Left lung (tissue), 10 donors: ENCODE results near the gene FIZ1. TPM values are rescaled to one million over a fixed set of nuclear protein-coding genes. Genes with fewer than 3 reads are reported as not detected.

ENCODE experiments used
- ATAC-seq: fragments of 200-7000 bp; cut with Tn5 transposase; one replicate; pipeline ENCODE4 v1.9.1; 2020; ENCODE audit warnings: moderate library complexity
- DNase-seq, 4 donors: peaks; one replicate each; pipeline ENCODE4 v3.0.0-alpha.2; 2013 to 2020
- H3K27ac ChIP-seq, 2 donors: fragments of 200-600 bp; sonication (generic) in 1 of 2; one replicate each; pipeline versions ENCODE4 v1.5.0 to v1.8.0; 2020 to 2021
- H3K27me3 ChIP-seq, 2 donors: fragments of 200-600 bp; sonication (generic) in 1 of 2; one replicate each; pipeline versions ENCODE4 v1.5.0 to v1.8.0; 2020 to 2021
- H3K36me3 ChIP-seq, 2 donors: fragments of 200-600 bp; sonication (generic) in 1 of 2; one replicate each; pipeline versions ENCODE4 v1.5.0 to v1.8.0; 2020 to 2021
- H3K4me1 ChIP-seq, 2 donors: fragments of 200-600 bp; one replicate each; pipeline ENCODE4 v1.8.0; 2021
- H3K4me3 ChIP-seq, 2 donors: fragments of 200-600 bp; sonication (generic) in 1 of 2; one replicate each; pipeline versions ENCODE4 v1.5.0 to v1.8.0; 2020 to 2021; ENCODE audit warnings: mild to moderate bottlenecking in 1 of 2
- H3K9me3 ChIP-seq, 2 donors: fragments of 200-600 bp; sonication (generic) in 1 of 2; one replicate each; pipeline versions ENCODE4 v1.5.0 to v1.8.0; 2020 to 2021
- intact Hi-C, 2 donors: fragments of 100-400 bp; cut with DNase I; formaldehyde crosslinking; loops; one replicate each; pipeline versions ENCODE4 v1.11.2 to v1.14.2; 2022
- polyA plus RNA-seq, 6 donors: library from polyadenylated mRNA; unstranded; fragments of 120-200 nt; gene quantifications; one replicate each; pipeline ENCODE4 v1.2.1, GENCODE V29; 2013; ENCODE audit not compliant: insufficient read length in 6 of 6
- total RNA-seq, 2 donors: library from RNA; stranded (reverse); fragmentation: NEBNext Ultra II Directional; extraction: Animal tissue kit (Norgen Biotek cat#: 25700); gene quantifications; one replicate each; pipeline ENCODE4 v1.2.1, GENCODE V29; 2021
- TF ChIP-seq, protein P1 (sequence below), 2 donors: fragments of 200-600 bp; sonication (generic) in 1 of 2; IDR thresholded peaks; one replicate each; pipeline versions ENCODE4 v1.5.0 to v1.8.0; 2021; ENCODE audit warnings: antibody characterized with exemption in 2 of 2
- donor health status: DM: no; HTN: yes; CAD: no.
- donor health status: DM: no; HTN: no; CAD: no.

FIZ1 gene
- total and polyA plus RNA-seq, 8 donors, result 11.0 to 22.6 (median 17.6) TPM

DNA sequence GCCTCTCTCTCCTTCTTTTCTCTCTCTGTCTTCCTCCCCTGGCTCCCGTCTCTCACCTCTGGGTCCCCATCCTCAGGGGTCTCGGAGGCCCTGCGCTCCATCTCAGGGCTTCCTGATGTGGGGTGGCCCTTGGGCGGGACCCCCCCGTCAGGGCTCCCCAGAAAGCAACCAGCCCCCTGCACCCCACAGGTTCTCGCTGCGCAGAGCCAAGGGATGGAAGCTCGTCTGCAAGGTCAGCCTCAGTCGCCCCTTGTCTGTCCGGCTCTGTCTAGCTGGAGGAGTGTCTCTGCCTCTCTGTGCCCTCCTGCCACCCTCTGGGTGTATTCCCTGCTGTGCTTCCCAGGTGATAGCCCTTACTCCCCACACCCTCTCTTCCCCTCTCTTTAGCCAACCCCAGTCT lies 53.9 kb downstream of the FIZ1 start, which contains the start of gene SBK3:
SBK3 (minus strand) TSS at position 101 of the 400 bp plus-strand sequence; CDS start at position 101, 0 bp downstream.
- H3K9me3 ChIP-seq, result no peaks in the 10 kb centered on the region
- intact Hi-C loops, result no loop called here
- peaks cover 0 to 49% of the 10 kb centered on the region in 2 donors for H3K27me3 ChIP-seq
- TF ChIP-seq, protein P1, sequence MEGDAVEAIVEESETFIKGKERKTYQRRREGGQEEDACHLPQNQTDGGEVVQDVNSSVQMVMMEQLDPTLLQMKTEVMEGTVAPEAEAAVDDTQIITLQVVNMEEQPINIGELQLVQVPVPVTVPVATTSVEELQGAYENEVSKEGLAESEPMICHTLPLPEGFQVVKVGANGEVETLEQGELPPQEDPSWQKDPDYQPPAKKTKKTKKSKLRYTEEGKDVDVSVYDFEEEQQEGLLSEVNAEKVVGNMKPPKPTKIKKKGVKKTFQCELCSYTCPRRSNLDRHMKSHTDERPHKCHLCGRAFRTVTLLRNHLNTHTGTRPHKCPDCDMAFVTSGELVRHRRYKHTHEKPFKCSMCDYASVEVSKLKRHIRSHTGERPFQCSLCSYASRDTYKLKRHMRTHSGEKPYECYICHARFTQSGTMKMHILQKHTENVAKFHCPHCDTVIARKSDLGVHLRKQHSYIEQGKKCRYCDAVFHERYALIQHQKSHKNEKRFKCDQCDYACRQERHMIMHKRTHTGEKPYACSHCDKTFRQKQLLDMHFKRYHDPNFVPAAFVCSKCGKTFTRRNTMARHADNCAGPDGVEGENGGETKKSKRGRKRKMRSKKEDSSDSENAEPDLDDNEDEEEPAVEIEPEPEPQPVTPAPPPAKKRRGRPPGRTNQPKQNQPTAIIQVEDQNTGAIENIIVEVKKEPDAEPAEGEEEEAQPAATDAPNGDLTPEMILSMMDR (IDR thresholded peaks at IDR 0.05), result no peak
- no peak within 1 kb of the TSS for H3K4me3 ChIP-seq
- no peak for DNase-seq
- no peak for ATAC-seq
- peaks cover 0 to 24% of the 10 kb centered on the region in 2 donors for H3K4me1 ChIP-seq
- no peak within 1 kb of the TSS for H3K27ac ChIP-seq
- H3K36me3 ChIP-seq, result no peaks in the 10 kb centered on the region

DNA sequence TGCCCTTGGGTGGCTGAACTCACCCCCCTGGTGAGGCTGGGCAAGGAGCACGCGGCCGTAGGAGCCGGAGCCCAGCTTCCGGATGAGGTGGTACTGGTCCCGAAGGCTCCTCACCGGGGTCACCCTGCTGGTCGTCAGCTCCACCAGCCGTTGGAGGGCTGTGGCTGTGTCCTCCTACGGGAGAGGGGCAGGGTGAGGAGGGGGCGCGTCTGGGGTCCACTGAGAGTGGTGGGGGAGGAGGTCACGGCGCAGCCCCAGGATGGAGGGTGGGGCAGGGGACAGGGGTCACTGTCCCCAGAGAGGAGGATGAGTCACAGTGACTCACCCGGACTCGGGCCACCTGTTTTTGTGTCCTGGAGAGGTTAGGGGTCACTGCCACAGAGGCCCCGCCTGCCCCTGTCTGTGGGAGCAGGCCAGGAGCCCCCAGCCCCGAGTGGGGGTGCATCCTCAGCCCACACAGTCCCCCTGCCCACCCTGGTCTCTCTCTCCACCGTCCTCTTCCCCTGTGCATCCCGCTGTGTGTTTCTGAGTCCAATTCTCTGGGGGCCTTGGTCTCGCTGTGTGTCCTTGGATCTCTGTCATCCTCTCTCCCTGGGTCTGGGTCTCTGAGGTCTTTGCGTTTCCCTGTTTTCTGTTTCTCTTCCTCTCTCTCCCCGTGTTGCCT lies 54.4 kb downstream of the FIZ1 start:
- intact Hi-C loops, result no loop called here
- H3K4me3 ChIP-seq, result no peak overlapping the region
- H3K9me3 ChIP-seq, result no peaks in the 10 kb centered on the region
- H3K27ac ChIP-seq, result no peak overlapping the region
- H3K27me3 ChIP-seq, result peaks cover 0 to 50% of the 10 kb centered on the region in 2 donors
- no peaks in the 10 kb centered on the region for H3K36me3 ChIP-seq
- DNase-seq, result no peak
- TF ChIP-seq, protein P1 (IDR thresholded peaks at IDR 0.05), result no peak
- no peak for ATAC-seq
- peaks cover 0 to 24% of the 10 kb centered on the region in 2 donors for H3K4me1 ChIP-seq

DNA sequence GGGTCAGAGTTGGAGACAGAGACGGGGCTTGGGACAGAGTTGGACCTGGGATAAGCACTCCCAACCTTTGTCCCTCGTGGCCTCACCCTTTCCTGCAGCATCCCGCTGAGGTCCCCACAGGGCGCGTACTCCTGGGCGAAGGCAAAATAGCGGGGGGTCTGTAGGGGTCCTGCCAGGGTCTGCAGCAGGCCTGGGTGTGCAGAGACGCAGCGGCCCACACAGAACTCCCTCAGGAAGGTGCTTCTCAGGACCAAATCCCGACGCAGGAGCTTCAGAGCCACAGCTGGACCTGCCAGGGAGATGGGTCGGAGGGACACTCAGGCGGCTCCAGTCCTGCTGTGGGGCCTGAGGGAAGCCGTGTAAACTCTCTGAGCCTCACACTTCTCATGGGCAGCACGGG lies 55.3 kb downstream of the FIZ1 start:
- DNase-seq (no peak), ATAC-seq (no peak)
- Histone ChIP-seq H3K4me3 (no peak overlapping the region), H3K4me1 (peaks cover 0 to 20% of the 10 kb centered on the region in 2 donors), H3K9me3 (no peaks in the 10 kb centered on the region), H3K27me3 (peaks cover 0 to 50% of the 10 kb centered on the region in 2 donors), H3K27ac (no peak overlapping the region), H3K36me3 (no peaks in the 10 kb centered on the region)
- intact Hi-C loops, result no loop called here
- TF ChIP-seq, protein P1 (IDR thresholded peaks at IDR 0.05), result no peak

DNA sequence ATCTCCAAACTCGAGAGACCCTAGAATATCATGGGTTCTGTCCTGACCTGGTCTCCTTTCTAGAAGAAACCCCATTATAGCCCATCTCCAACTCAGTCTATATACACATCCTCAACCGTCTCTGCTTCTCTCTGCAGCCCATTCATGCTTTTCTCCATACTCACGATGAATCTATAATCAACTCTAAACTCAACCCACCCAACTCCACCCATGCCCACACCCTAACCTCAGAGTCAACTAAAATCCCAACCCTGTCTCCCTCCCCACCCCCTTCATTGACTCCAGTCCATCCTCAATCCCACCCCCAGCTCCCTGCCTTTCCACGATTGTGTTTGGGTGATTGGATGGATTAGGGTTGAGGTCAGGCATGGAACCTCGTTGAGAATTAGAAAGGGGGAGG lies 55.8 kb downstream of the FIZ1 start:
- Histone ChIP-seq H3K4me1 (peaks cover 0 to 20% of the 10 kb centered on the region in 2 donors), H3K27ac (no peak overlapping the region), H3K36me3 (no peaks in the 10 kb centered on the region), H3K4me3 (no peak overlapping the region), H3K9me3 (no peaks in the 10 kb centered on the region), H3K27me3 (peaks cover 0 to 45% of the 10 kb centered on the region in 2 donors)
- intact Hi-C loops, result no loop called here
- TF ChIP-seq, protein P1 (IDR thresholded peaks at IDR 0.05), result no peak
- no peak for ATAC-seq
- no peak for DNase-seq

DNA sequence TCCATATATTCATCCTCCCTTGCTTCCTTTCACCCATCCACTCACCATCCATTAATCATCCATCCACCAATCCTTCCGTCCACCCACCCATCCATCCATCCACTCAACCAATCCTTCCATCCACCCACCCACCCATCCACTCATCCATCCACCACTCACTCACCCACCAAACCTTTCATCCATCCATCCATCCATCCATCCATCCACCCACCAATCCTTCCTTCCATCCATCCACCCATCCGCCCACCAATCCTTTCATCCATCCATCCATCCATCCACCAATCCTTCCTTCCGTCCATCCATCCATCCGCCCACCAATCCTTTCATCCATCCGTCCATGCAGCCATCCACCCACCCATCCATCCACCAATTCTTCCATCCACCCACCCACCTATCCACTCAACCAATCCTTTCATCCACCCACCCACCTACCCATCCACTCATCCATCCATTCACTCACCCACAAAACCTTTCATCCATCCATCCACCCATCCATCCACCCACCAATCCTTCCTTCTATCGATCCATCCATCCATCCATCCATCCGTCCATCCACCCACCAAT lies 56.9 kb downstream of the FIZ1 start:
- no peak overlapping the region for H3K4me3 ChIP-seq

More for the DNA sequence above, 56.9 kb downstream of the FIZ1 start:
- intact Hi-C loops, result no loop called here
- DNase-seq (no peak), ATAC-seq (no peak)
- Histone ChIP-seq H3K4me1 (peaks cover 0 to 15% of the 10 kb centered on the region in 2 donors), H3K9me3 (no peaks in the 10 kb centered on the region), H3K36me3 (no peaks in the 10 kb centered on the region), H3K27ac (no peak overlapping the region), H3K27me3 (peaks cover 0 to 39% of the 10 kb centered on the region in 2 donors)
- TF ChIP-seq, protein P1 (IDR thresholded peaks at IDR 0.05), result no peak
